ENCODE results near the gene AGBL1. TPM values are rescaled to one million over a fixed set of nuclear protein-coding genes. Genes with fewer than 3 reads are reported as not detected.

The AGBL1 gene
- polyA plus RNA-seq, 1 donor, result 11.7 TPM

- DNase-seq, result no peak
Measured at GRCh38 chr15:86603466-86603865, 523.8 kb downstream of the AGBL1 start.

- DNase-seq, result peak; percentile 36
Measured at GRCh38 chr15:86608461-86609205, 529.0 kb downstream of the AGBL1 start.

- no peak for DNase-seq
Measured at GRCh38 chr15:86609275-86609674, 529.6 kb downstream of the AGBL1 start.

- no peak for DNase-seq
Measured at GRCh38 chr15:86610038-86610437, 530.4 kb downstream of the AGBL1 start.

GRCh38 chr15:86611417-86612040 is 531.9 kb downstream of the AGBL1 start:
- DNase-seq, result no peak

- DNase-seq, result no peak
Measured at GRCh38 chr15:86615411-86615810, 535.7 kb downstream of the AGBL1 start.

GRCh38 chr15:86615816-86616215 is 536.1 kb downstream of the AGBL1 start:
- no peak for DNase-seq

GRCh38 chr15:86616771-86617170 is 537.1 kb downstream of the AGBL1 start:
- no peak for DNase-seq

GRCh38 chr15:86620157-86620556 is 540.5 kb downstream of the AGBL1 start:
- no peak for DNase-seq

- no peak for DNase-seq
Measured at GRCh38 chr15:86620641-86621349, 541.1 kb downstream of the AGBL1 start.

GRCh38 chr15:86623236-86623635 is 543.6 kb downstream of the AGBL1 start:
- no peak for DNase-seq

GRCh38 chr15:86624261-86625036 is 544.8 kb downstream of the AGBL1 start:
- peak; percentile 47 for DNase-seq

- no peak for DNase-seq
Measured at GRCh38 chr15:86629409-86630356, 550.0 kb downstream of the AGBL1 start.

- DNase-seq, result no peak
Measured at GRCh38 chr15:86630946-86631345, 551.3 kb downstream of the AGBL1 start.

GRCh38 chr15:86634146-86634545 is 554.5 kb downstream of the AGBL1 start:
- no peak for DNase-seq

GRCh38 chr15:86634992-86635638 is 555.4 kb downstream of the AGBL1 start:
- DNase-seq, result no peak

GRCh38 chr15:86644339-86644738 is 564.7 kb downstream of the AGBL1 start:
- DNase-seq, result no peak

- DNase-seq, result no peak
Measured at GRCh38 chr15:86645925-86646500, 566.3 kb downstream of the AGBL1 start.

GRCh38 chr15:86647810-86648440 is 568.3 kb downstream of the AGBL1 start:
- no peak for DNase-seq

GRCh38 chr15:86649277-86649676 is 569.6 kb downstream of the AGBL1 start:
- no peak for DNase-seq
